Measurements from ENCODE around the gene AK8.

The AK8 gene

GRCh38 chr9:132842124-132843044 lies 35.7 kb downstream of the AK8 start:
- Mint-ChIP-seq H3K4me1 (ENCODE audit: low read depth in 2 of 2) (peaks cover 0 to 1% of the 10 kb centered on the region in 2 donors), H3K4me3 (no peak overlapping the region), H3K9me3 (no peaks in the 10 kb centered on the region), H3K27ac (no peak overlapping the region), H3K27me3 (peaks cover 5 to 31% of the 10 kb centered on the region in 2 donors), H3K36me3 (ENCODE audit: insufficient read depth) (no peaks in the 10 kb centered on the region)
- DNase-seq (no peak), ATAC-seq (replicated peaks) (no peak)

GRCh38 chr9:132840980-132841379 lies 37.1 kb downstream of the AK8 start:
- H3K27ac Mint-ChIP-seq = no peak overlapping the region
- no peaks in the 10 kb centered on the region for H3K9me3 Mint-ChIP-seq
- H3K27me3 Mint-ChIP-seq = peaks cover 5 to 36% of the 10 kb centered on the region in 2 donors
- H3K4me3 Mint-ChIP-seq = no peak overlapping the region
- DNase-seq (no peak), ATAC-seq (replicated peaks) (no peak)
- H3K36me3 Mint-ChIP-seq (ENCODE audit: insufficient read depth) = no peaks in the 10 kb centered on the region
- peaks cover 0 to 1% of the 10 kb centered on the region in 2 donors for H3K4me1 Mint-ChIP-seq (ENCODE audit: low read depth in 2 of 2)

- DNase-seq = no peak
- H3K4me1 Mint-ChIP-seq (ENCODE audit: low read depth in 2 of 2) = peaks cover 0 to 1% of the 10 kb centered on the region in 2 donors
- H3K9me3 Mint-ChIP-seq = no peaks in the 10 kb centered on the region
- peaks cover 9 to 49% of the 10 kb centered on the region in 2 donors for H3K27me3 Mint-ChIP-seq
- no peak for ATAC-seq (replicated peaks)
- H3K36me3 Mint-ChIP-seq (ENCODE audit: insufficient read depth) = no peaks in the 10 kb centered on the region
- no peak overlapping the region for H3K4me3 Mint-ChIP-seq
- H3K27ac Mint-ChIP-seq = no peak overlapping the region
Measured at GRCh38 chr9:132838291-132838690, 39.8 kb downstream of the AK8 start.

GRCh38 chr9:132837501-132838286 lies 40.4 kb downstream of the AK8 start:
- Mint-ChIP-seq H3K36me3 (ENCODE audit: insufficient read depth) (no peaks in the 10 kb centered on the region), H3K27ac (no peak overlapping the region)
- ATAC-seq (replicated peaks) = no peak

GRCh38 chr9:132834343-132834742 lies 43.7 kb downstream of the AK8 start:
- ATAC-seq (replicated peaks) (no peak), DNase-seq (no peak)
- Mint-ChIP-seq H3K9me3 (no peaks in the 10 kb centered on the region), H3K36me3 (ENCODE audit: insufficient read depth) (no peaks in the 10 kb centered on the region), H3K27ac (no peak overlapping the region), H3K27me3 (peaks cover 16 to 41% of the 10 kb centered on the region in 2 donors), H3K4me1 (ENCODE audit: low read depth in 2 of 2) (peaks cover 0 to 1% of the 10 kb centered on the region in 2 donors), H3K4me3 (no peak overlapping the region)

More at GRCh38 chr9:132837501-132838286, 40.4 kb downstream of the AK8 start:
- Mint-ChIP-seq H3K9me3 (no peaks in the 10 kb centered on the region), H3K4me1 (ENCODE audit: low read depth in 2 of 2) (peaks cover 0 to 1% of the 10 kb centered on the region in 2 donors), H3K27me3 (peaks cover 10 to 47% of the 10 kb centered on the region in 2 donors), H3K4me3 (no peak overlapping the region)
- DNase-seq = no peak

GRCh38 chr9:132833550-132834121 lies 44.4 kb downstream of the AK8 start:
- peaks cover 0 to 1% of the 10 kb centered on the region in 2 donors for H3K4me1 Mint-ChIP-seq (ENCODE audit: low read depth in 2 of 2)
- ATAC-seq (replicated peaks) (no peak), DNase-seq (no peak)
- H3K36me3 Mint-ChIP-seq (ENCODE audit: insufficient read depth) = no peaks in the 10 kb centered on the region
- no peaks in the 10 kb centered on the region for H3K9me3 Mint-ChIP-seq
- H3K27me3 Mint-ChIP-seq = peaks cover 20 to 37% of the 10 kb centered on the region in 2 donors
- H3K27ac Mint-ChIP-seq = no peak overlapping the region
- no peak overlapping the region for H3K4me3 Mint-ChIP-seq

DNA sequence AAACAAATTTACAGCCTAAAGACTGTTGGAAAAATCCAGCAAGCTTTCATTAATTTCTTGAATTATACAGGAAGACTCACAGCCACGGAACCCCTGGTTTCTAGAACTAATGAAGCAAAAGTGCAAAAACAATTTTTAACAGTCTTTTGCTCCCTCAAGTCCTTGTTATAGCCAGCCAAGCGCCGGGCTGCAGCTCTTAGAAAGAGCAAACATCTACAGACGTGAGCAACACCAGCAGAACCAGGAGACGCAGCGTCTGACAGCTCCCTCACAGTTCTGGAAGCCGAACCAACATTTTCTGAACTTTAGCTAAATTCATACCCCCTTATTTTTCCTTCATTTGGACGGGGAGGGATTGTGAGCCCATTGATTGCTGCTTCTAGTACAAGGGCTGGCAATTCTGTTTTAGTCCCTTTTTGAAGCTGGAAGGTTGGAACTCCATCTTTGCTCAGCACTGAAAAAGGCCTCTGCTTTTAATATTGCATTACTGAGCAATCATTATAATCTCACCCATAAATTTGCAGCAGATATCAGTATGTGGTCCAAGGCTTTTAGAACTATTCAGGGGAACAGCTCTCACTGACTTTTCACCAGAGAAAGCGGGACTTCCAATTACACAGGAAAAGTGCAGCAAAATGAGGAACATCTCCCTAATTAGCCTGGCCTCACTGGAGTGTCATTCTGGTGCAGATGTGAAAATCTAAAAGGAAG lies 45.8 kb downstream of the AK8 start:
- ATAC-seq (replicated peaks) = no peak
- Mint-ChIP-seq H3K36me3 (ENCODE audit: insufficient read depth) (no peaks in the 10 kb centered on the region), H3K9me3 (no peaks in the 10 kb centered on the region), H3K4me3 (no peak overlapping the region), H3K4me1 (ENCODE audit: low read depth in 2 of 2) (peaks cover 0 to 2% of the 10 kb centered on the region in 2 donors), H3K27me3 (peaks cover 32 to 44% of the 10 kb centered on the region in 2 donors), H3K27ac (no peak overlapping the region)
- no peak for DNase-seq

GRCh38 chr9:132828201-132828770 lies 49.8 kb downstream of the AK8 start:
- H3K4me1 Mint-ChIP-seq (ENCODE audit: low read depth in 2 of 2) = peaks cover 3 to 7% of the 10 kb centered on the region in 2 donors
- peaks cover 55% of the 10 kb centered on the region in 2 donors for H3K27me3 Mint-ChIP-seq
- DNase-seq (no peak), ATAC-seq (replicated peaks) (no peak)
- no peaks in the 10 kb centered on the region for H3K36me3 Mint-ChIP-seq (ENCODE audit: insufficient read depth)
- H3K9me3 Mint-ChIP-seq = no peaks in the 10 kb centered on the region
- no peak overlapping the region for H3K27ac Mint-ChIP-seq
- H3K4me3 Mint-ChIP-seq = no peak overlapping the region

DNA sequence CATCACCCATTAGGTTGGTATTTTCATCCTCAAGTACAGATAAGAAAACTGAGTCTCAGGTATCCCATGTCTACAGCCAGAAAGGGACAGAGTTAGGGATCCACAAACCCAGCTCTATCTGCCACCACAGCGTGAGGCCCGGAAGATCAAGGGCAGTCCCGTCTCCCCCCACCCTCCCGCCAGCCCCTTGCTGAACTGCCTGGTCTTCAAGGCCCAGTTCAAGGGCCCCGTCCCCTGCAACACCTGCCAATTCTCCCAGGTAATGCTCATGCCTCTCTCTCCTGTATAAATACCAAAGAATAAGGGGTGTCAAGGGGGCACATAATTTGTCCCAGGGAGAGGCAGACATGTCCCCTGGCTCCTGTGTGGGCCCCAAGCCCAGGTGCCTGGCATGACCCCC lies 50.7 kb downstream of the AK8 start:
- no peak overlapping the region for H3K4me3 Mint-ChIP-seq

GRCh38 chr9:132826621-132827365 lies 51.3 kb downstream of the AK8 start:
- Mint-ChIP-seq H3K27ac (no peak overlapping the region), H3K36me3 (ENCODE audit: insufficient read depth) (no peaks in the 10 kb centered on the region), H3K4me1 (ENCODE audit: low read depth in 2 of 2) (peaks cover 3 to 7% of the 10 kb centered on the region in 2 donors), H3K4me3 (no peak overlapping the region), H3K9me3 (no peaks in the 10 kb centered on the region), H3K27me3 (peaks cover 63 to 66% of the 10 kb centered on the region in 2 donors)
- ATAC-seq (replicated peaks) (no peak), DNase-seq (no peak)

More for the DNA sequence above, 50.7 kb downstream of the AK8 start:
- Mint-ChIP-seq H3K27ac (peak overlapping the region in 1 of 2 donors; percentile 44), H3K36me3 (ENCODE audit: insufficient read depth) (no peaks in the 10 kb centered on the region), H3K9me3 (no peaks in the 10 kb centered on the region), H3K27me3 (peaks cover 61 to 63% of the 10 kb centered on the region in 2 donors), H3K4me1 (ENCODE audit: low read depth in 2 of 2) (peaks cover 3 to 7% of the 10 kb centered on the region in 2 donors)
- no peak for ATAC-seq (replicated peaks)
- no peak for DNase-seq

DNA sequence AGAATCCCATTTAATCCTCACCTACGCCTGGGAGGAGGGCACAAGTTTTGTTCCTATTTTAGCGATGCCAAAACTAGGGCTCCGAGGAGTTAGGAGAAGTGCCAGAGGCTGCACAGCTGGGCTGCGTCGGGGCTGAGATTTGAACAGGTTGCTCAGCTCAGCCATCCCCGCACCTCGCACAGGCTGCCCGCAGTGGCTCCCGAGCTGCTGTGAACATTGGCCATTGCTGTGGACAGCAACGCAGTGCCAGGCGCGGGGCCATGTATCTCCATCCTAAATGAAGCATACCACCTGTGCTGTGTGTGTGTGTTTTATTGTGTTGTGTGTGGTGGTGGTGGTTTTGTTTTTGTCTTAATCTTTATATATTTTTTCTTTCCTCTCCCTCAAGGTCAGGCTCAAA lies 52.0 kb downstream of the AK8 start:
- ATAC-seq (replicated peaks) = no peak
- Mint-ChIP-seq H3K4me1 (ENCODE audit: low read depth in 2 of 2) (peaks cover 3 to 7% of the 10 kb centered on the region in 2 donors), H3K27me3 (peaks cover 59 to 63% of the 10 kb centered on the region in 2 donors), H3K4me3 (no peak overlapping the region), H3K27ac (no peak overlapping the region), H3K36me3 (ENCODE audit: insufficient read depth) (no peaks in the 10 kb centered on the region), H3K9me3 (no peaks in the 10 kb centered on the region)
- DNase-seq = no peak

DNA sequence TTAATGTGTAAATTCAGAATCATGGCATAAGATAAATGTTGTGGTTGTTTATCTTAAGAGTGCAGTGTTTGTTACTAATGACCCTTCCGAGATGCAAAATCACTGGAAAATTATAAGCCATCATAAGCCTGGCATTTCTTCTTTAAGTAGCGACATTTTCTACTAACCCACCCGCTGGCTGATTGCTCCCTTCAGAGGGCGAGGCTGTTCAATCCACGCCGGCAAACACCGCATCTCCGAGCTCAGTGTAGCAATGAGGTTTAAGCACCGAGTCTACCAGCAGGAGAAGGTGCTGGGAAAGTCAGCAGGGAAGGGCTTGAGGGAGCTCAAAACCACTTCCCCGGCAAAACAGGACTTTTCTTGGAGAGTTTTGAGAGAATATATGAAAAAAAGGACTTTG lies 52.7 kb downstream of the AK8 start:
- H3K4me3 Mint-ChIP-seq = no peak overlapping the region
- ATAC-seq (replicated peaks) (no peak), DNase-seq (no peak)
- H3K9me3 Mint-ChIP-seq = no peaks in the 10 kb centered on the region
- H3K4me1 Mint-ChIP-seq (ENCODE audit: low read depth in 2 of 2) = peaks cover 3 to 7% of the 10 kb centered on the region in 2 donors
- peaks cover 58 to 59% of the 10 kb centered on the region in 2 donors for H3K27me3 Mint-ChIP-seq
- H3K36me3 Mint-ChIP-seq (ENCODE audit: insufficient read depth) = no peaks in the 10 kb centered on the region
- no peak overlapping the region for H3K27ac Mint-ChIP-seq

Data from effector memory CD8-positive, alpha-beta T cell (primary cell).